ENCODE results near the gene MUC22.
"Not testable (repeated sequence)": the region's sequence is repeated elsewhere in the genome, so short reads cannot be mapped to it uniquely, and the experiment has no call there.

MUC22 gene

DNA sequence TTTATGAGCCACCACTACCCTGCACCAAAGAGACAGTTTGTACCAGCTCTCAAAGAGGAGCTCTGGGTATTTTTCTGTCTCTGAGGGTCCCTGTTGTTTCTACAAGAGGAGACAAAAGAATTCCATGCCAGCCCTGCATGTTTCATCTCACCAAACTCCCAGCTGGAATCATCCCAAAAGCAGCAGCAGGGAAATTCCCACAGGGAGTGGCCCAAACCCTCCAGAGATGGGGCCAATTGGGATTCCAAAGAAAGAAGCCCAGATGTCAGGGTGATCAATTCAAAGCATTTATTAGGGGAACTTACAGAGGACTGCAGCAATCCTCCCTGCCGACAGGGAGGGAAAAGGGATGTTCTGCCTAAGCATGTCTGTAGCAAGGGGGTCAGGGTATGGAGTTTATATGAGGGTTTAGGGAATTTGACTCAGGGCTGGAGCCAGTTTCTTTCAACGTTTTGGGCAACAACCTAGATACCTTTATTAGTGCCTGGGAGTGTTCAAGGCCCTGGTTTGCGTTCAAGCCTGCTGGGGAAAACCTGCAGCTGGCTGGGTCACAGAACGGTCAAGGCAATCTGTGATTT is 47.2 kb downstream of the MUC22 start:
- no peak overlapping the region for H3K27ac ChIP-seq
- TF ChIP-seq FOXP2 (optimal IDR thresholded peaks at IDR 0.05; ENCODE audit: control extremely low read depth, extremely low read length, insufficient read depth) (no peak), POLR2AphosphoS5 (IDR thresholded peaks at IDR 0.05; ENCODE audit: borderline replicate concordance, low read depth, low read length) (no peak), EZH2 (IDR thresholded peaks at IDR 0.05) (no peak)
- no peaks in the 10 kb centered on the region for H3K36me3 ChIP-seq (ENCODE audit: insufficient read depth, low read length)
- no peak overlapping the region for H3K4me3 ChIP-seq
- H3K9me3 ChIP-seq (ENCODE audit: low read depth, low read length): no peaks in the 10 kb centered on the region
- DNase-seq (ENCODE audit: low read depth, low spot score): no peak
- H3K9ac ChIP-seq (ENCODE audit: insufficient read length): no peak overlapping the region

DNA sequence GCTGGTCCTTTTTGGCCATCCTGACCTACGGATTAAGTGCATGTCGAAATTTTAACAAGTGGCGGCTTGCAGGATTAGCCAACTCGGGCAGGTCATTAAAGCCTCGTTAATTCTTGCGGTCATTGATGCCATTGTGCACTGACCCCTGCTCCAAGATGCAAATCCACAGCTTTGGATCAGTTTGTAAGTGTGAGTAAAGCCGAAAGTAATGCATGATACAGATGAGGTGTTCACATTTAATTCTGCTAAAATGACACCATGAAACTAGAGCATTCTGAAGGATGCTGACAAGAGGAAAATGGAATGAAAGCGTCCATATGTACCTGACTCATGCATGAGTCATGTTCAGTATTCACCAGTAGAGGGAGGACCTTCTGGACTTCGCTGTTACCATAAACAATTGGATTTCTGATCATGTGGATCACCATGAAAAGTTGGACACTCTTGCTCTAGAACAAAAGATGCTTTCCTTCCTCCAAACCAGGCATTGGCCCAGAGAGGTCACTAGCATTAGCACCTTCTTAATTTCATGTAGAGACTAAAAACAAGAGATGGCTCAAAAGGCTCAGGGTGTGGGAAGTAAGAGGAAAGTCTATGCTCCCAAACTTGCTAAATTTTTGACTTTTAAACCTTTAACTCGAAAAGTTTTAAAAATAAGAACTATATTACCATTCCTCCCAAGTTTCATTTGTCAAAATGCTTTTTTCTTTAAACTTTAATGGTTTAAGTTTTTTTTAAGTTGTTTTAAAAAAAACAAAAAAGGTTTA is 48.0 kb downstream of the MUC22 start:
- Histone ChIP-seq H3K4me3 (no peak overlapping the region), H3K9me3 (ENCODE audit: low read depth, low read length) (no peaks in the 10 kb centered on the region), H3K27ac (no peak overlapping the region), H3K9ac (ENCODE audit: insufficient read length) (no peak overlapping the region), H3K36me3 (ENCODE audit: insufficient read depth, low read length) (no peaks in the 10 kb centered on the region)
- DNase-seq (ENCODE audit: low read depth, low spot score): no peak
- TF ChIP-seq POLR2AphosphoS5 (IDR thresholded peaks at IDR 0.05; ENCODE audit: borderline replicate concordance, low read depth, low read length) (no peak), EZH2 (IDR thresholded peaks at IDR 0.05) (no peak), FOXP2 (optimal IDR thresholded peaks at IDR 0.05; ENCODE audit: control extremely low read depth, extremely low read length, insufficient read depth) (no peak)

DNA sequence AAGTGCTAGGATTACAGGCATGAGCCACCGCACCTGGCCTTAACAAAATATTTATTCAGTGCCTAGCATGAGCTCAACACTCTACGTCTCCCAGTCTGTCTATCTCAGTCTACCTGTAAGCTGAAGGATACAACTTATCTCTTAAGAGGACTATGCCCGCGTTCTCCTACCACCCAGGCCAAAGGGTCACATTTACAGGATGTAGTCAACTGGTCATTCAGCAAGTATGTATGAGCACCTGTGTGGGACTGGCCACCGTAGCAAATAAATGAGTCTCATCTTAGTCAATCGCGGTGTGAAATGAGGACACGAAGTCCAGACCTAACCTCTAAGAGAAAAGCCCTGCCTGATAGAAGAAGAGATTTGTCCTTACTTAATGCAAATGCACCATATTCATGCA is 49.9 kb downstream of the MUC22 start:
- no peak for DNase-seq (ENCODE audit: low read depth, low spot score)
- H3K9ac ChIP-seq (ENCODE audit: insufficient read length): no peak overlapping the region
- H3K9me3 ChIP-seq (ENCODE audit: low read depth, low read length): no peaks in the 10 kb centered on the region
- no peak for TF ChIP-seq FOXP2 (optimal IDR thresholded peaks at IDR 0.05; ENCODE audit: control extremely low read depth, extremely low read length, insufficient read depth)
- no peak for TF ChIP-seq EZH2 (IDR thresholded peaks at IDR 0.05)
- TF ChIP-seq POLR2AphosphoS5 (IDR thresholded peaks at IDR 0.05; ENCODE audit: borderline replicate concordance, low read depth, low read length): no peak
- no peak overlapping the region for H3K4me3 ChIP-seq
- H3K27ac ChIP-seq: no peak overlapping the region
- H3K36me3 ChIP-seq (ENCODE audit: insufficient read depth, low read length): no peaks in the 10 kb centered on the region

DNA sequence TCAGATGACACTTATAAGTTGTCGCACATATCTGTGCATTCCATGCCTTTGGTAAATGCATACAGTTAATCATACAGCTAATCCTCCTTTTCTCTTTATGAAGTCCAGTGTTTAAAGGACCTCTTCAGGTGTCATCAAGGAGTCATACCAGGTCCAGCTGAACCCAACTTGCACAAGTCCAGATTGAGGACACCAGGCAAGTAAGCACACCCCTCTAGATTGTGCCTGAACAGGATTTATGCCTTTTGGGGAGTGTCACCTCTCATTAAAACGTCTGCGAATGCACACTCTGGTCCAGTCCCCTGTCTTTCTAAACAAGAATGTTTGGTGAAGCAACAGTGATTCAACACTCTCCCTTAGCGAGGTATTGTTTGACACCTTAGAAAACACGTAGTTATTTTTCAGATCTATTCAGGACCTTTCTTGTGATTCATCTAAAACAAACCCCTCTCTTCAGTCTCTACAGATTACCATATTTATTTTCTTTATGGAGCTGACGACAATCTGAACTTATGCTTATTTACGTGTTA is 53.7 kb downstream of the MUC22 start:
- Histone ChIP-seq H3K27ac (no peak overlapping the region), H3K36me3 (ENCODE audit: insufficient read depth, low read length) (no peaks in the 10 kb centered on the region), H3K9ac (ENCODE audit: insufficient read length) (no peak overlapping the region), H3K4me3 (no peak overlapping the region), H3K9me3 (ENCODE audit: low read depth, low read length) (no peaks in the 10 kb centered on the region)
- DNase-seq (ENCODE audit: low read depth, low spot score): no peak
- no peak for TF ChIP-seq POLR2AphosphoS5 (IDR thresholded peaks at IDR 0.05; ENCODE audit: borderline replicate concordance, low read depth, low read length)

DNA sequence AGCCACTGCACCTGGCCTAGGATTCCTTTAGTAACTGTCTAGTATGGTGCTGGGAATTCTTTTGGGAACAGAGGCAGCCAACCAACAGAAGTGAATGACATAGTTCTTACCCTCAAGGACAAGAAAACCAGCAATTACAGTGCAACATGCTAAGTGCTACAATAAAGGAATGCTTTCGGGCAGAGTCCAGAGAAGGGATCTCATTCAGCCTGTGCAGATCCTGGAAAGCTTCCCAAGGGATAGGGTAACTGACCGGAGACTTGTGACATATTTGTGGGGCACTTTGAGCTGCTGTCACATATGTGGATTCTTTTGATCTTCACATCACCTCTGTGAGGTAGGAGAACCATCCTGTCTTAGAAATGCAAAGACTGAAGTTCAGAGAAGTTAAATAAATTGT is 55.3 kb downstream of the MUC22 start:
- Histone ChIP-seq H3K9ac (ENCODE audit: insufficient read length) (no peak overlapping the region), H3K4me3 (no peak overlapping the region), H3K36me3 (ENCODE audit: insufficient read depth, low read length) (no peaks in the 10 kb centered on the region), H3K27ac (no peak overlapping the region), H3K9me3 (ENCODE audit: low read depth, low read length) (no peaks in the 10 kb centered on the region)
- DNase-seq (ENCODE audit: low read depth, low spot score): no peak
- TF ChIP-seq POLR2AphosphoS5 (IDR thresholded peaks at IDR 0.05; ENCODE audit: borderline replicate concordance, low read depth, low read length) (no peak), EZH2 (IDR thresholded peaks at IDR 0.05) (no peak), FOXP2 (optimal IDR thresholded peaks at IDR 0.05; ENCODE audit: control extremely low read depth, extremely low read length, insufficient read depth) (no peak)

DNA sequence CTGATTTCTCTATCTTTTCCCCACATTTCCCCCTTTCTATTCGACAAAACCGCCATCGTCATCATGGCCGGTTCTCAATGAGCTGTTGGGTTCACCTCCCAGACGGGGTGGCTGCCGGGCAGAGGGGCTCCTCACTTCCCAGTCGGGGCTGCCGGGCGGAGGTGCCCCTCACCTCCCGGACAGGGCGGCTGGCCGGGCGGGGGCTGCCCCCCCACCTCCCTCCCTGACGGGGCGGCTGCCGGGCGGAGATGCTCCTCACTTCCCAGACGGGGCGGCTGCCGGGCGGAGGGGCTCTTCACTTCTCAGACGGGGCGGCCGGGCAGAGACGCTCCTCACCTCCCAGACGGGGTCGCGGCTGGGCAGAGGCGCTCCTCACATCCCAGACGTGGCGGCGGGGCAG is 56.8 kb downstream of the MUC22 start:
- not testable (repeated sequence) for H3K9ac ChIP-seq (ENCODE audit: insufficient read length); DNase-seq (ENCODE audit: low read depth, low spot score); H3K27ac ChIP-seq; H3K4me3 ChIP-seq; H3K9me3 ChIP-seq (ENCODE audit: low read depth, low read length); H3K36me3 ChIP-seq (ENCODE audit: insufficient read depth, low read length)

DNA sequence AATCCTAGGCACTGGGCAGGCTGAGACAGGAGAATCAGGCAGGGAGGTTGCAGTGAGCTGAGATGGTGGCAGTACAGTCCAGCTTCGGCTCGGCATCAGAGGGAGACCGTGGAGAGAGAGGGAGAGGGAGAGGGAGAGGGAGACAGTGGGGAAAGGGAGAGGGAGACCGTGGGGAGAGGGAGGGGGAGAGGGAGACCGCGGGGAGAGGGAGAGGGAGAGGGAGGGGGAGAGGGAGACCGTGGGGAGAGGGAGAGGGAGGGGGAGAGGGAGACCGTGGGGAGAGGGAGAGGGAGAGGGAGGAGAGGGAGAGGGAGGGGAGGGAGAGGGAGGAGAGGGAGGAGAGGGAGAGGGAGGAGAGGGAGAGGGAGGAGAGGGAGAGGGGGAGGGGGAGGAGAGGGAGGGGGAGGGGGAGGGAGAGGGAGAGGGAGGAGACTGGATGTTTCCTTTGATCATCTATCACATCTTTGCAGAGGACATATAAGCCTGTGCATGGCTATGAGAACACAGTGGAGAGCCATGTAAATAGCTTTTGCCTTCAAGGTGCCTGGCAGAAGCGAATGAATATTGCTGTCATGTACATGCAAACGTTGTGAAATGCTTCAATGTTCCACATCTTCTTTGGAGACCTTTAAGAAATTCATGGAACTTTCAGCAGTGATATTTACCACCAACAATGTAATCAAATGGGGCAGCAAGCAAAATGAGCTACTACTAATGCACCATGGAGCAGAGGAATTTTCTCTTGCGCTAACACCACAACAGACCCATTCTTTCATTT is 57.8 kb downstream of the MUC22 start:
- H3K9me3 ChIP-seq (ENCODE audit: low read depth, low read length); H3K36me3 ChIP-seq (ENCODE audit: insufficient read depth, low read length); H3K9ac ChIP-seq (ENCODE audit: insufficient read length); H3K27ac ChIP-seq; DNase-seq (ENCODE audit: low read depth, low spot score); H3K4me3 ChIP-seq: not testable (repeated sequence)

DNA sequence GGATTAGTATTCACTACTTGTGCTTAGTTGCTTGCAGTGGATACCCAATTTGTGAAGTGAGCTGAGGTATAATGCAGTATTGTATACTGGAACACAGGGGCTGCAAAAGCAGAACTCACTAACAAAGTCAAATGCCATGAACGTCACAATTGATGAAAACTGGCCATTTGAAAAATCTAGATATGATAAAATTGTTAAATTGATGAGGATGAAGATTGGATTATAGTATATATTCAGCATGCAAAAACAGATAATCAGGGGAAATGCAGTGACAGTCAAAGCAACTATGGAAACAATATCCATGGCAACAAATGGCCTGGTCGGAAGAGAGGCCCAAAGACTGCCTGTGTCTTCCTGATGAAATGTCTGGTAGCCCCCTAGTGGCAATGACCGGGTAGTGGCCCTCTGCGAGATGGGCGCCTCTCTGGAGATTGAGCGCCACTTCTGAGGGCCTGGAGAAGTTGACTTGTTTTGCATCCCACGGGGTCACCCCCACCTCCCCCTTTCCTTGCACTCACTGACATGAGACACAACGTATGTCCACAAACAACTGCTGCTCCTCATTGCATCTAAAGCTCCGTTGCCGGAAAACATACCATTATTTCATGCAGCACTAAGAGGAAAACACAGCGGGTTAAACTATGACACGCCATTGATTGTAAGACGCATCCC is 58.5 kb downstream of the MUC22 start:
- peak; percentile 62 for DNase-seq (ENCODE audit: low read depth, low spot score)
- no peak overlapping the region for H3K4me3 ChIP-seq

More for the DNA sequence above, 58.5 kb downstream of the MUC22 start:
- Histone ChIP-seq H3K36me3 (ENCODE audit: insufficient read depth, low read length) (no peaks in the 10 kb centered on the region), H3K9ac (ENCODE audit: insufficient read length) (no peak overlapping the region), H3K27ac (no peak overlapping the region), H3K9me3 (ENCODE audit: low read depth, low read length) (no peaks in the 10 kb centered on the region)
- TF ChIP-seq FOXP2 (optimal IDR thresholded peaks at IDR 0.05; ENCODE audit: control extremely low read depth, extremely low read length, insufficient read depth) (peak; percentile 29), EZH2 (IDR thresholded peaks at IDR 0.05) (no peak)

Measured in SK-N-MC (cell line).